ENCODE data around the gene MAST2. TPM values are rescaled to one million over a fixed set of nuclear protein-coding genes. Genes with fewer than 3 reads are reported as not detected.

Gene MAST2
- total RNA-seq, 1 donor from 2014 or later: 12.6 TPM

GRCh38 chr1:46021046-46021996, 217.9 kb downstream of the MAST2 start:
- TF ChIP-seq CTCF (IDR thresholded peaks at IDR 0.05; ENCODE audit: insufficient read depth, low read length, severe bottlenecking): peak; percentile 5
- FAIRE-seq (peak; percentile 40), DNase-seq (ENCODE audit: low read depth) (no peak)
- no peaks in the 10 kb centered on the region for H3K27me3 ChIP-seq (ENCODE audit: control insufficient read depth, insufficient read depth, low read length)
- H3K36me3 ChIP-seq (ENCODE audit: control insufficient read depth, insufficient read depth, low read length): peaks cover 3% of the 10 kb centered on the region
- H3K4me3 ChIP-seq (ENCODE audit: low read depth, low read length): no peak overlapping the region

GRCh38 chr1:46026531-46026930, 223.1 kb downstream of the MAST2 start:
- DNase-seq (ENCODE audit: low read depth): no peak
- no peak for FAIRE-seq
- no peak overlapping the region for H3K4me3 ChIP-seq (ENCODE audit: low read depth, low read length)
- TF ChIP-seq CTCF (IDR thresholded peaks at IDR 0.05; ENCODE audit: insufficient read depth, low read length, severe bottlenecking): no peak
- peaks cover 4% of the 10 kb centered on the region for H3K36me3 ChIP-seq (ENCODE audit: control insufficient read depth, insufficient read depth, low read length)
- H3K27me3 ChIP-seq (ENCODE audit: control insufficient read depth, insufficient read depth, low read length): no peaks in the 10 kb centered on the region

- Histone ChIP-seq H3K36me3 (ENCODE audit: control insufficient read depth, insufficient read depth, low read length) (peaks cover 5% of the 10 kb centered on the region), H3K4me3 (ENCODE audit: low read depth, low read length) (no peak overlapping the region), H3K27me3 (ENCODE audit: control insufficient read depth, insufficient read depth, low read length) (no peaks in the 10 kb centered on the region)
- TF ChIP-seq CTCF (IDR thresholded peaks at IDR 0.05; ENCODE audit: insufficient read depth, low read length, severe bottlenecking): no peak
- DNase-seq (ENCODE audit: low read depth) (no peak), FAIRE-seq (no peak)
Observed at GRCh38 chr1:46027788-46028573, 224.6 kb downstream of the MAST2 start.

- FAIRE-seq (peak; percentile 13), DNase-seq (ENCODE audit: low read depth) (no peak)
- TF ChIP-seq CTCF (IDR thresholded peaks at IDR 0.05; ENCODE audit: insufficient read depth, low read length, severe bottlenecking): no peak
- no peak overlapping the region for H3K4me3 ChIP-seq (ENCODE audit: low read depth, low read length)
- H3K27me3 ChIP-seq (ENCODE audit: control insufficient read depth, insufficient read depth, low read length): no peaks in the 10 kb centered on the region
- peaks cover 6% of the 10 kb centered on the region for H3K36me3 ChIP-seq (ENCODE audit: control insufficient read depth, insufficient read depth, low read length)
Observed at GRCh38 chr1:46030074-46030870, 226.9 kb downstream of the MAST2 start.

- TF ChIP-seq CTCF (IDR thresholded peaks at IDR 0.05; ENCODE audit: insufficient read depth, low read length, severe bottlenecking): no peak
- Histone ChIP-seq H3K27me3 (ENCODE audit: control insufficient read depth, insufficient read depth, low read length) (no peaks in the 10 kb centered on the region), H3K4me3 (ENCODE audit: low read depth, low read length) (no peak overlapping the region), H3K36me3 (ENCODE audit: control insufficient read depth, insufficient read depth, low read length) (peaks cover 6% of the 10 kb centered on the region)
- DNase-seq (ENCODE audit: low read depth): no peak
- FAIRE-seq: no peak
Observed at GRCh38 chr1:46030876-46031660, 227.7 kb downstream of the MAST2 start.

All from bronchial epithelial cell (primary cell).